ENCODE results near the gene TCEA3. TPM values are rescaled to one million over a fixed set of nuclear protein-coding genes. Genes with fewer than 3 reads are reported as not detected.

Gene TCEA3
- total and polyA plus RNA-seq, 2 experiments from 2014 or later: not detected

GRCh38 chr1:23354245-23354644 lies 70.3 kb downstream of the TCEA3 start:
- no peak overlapping the region for H3K4me2 ChIP-seq
- peaks cover 99% of the 10 kb centered on the region for H3K27me3 Mint-ChIP-seq (ENCODE audit: insufficient read depth, low read depth, poor library complexity)
- peaks cover 7% of the 10 kb centered on the region for H3K9me3 Mint-ChIP-seq
- H4K20me1 ChIP-seq (replicated peaks; ENCODE audit: insufficient read depth): peaks cover 40% of the 10 kb centered on the region
- no peak overlapping the region for H2AFZ ChIP-seq
- H3F3A ChIP-seq (replicated peaks; ENCODE audit: low read depth): 0 out of 2 replicates have a peak, but pooled peaks cover 3% of the 10 kb centered on the region
- H3K9me2 ChIP-seq (ENCODE audit: insufficient read depth): no peaks in the 10 kb centered on the region
- H3K4me3 Mint-ChIP-seq: no peak overlapping the region
- peaks cover 98% of the 10 kb centered on the region for H3K27me3 ChIP-seq (ENCODE audit: insufficient read depth)
- H3K4me3 ChIP-seq: no peak overlapping the region
- H3K79me2 ChIP-seq (replicated peaks; ENCODE audit: insufficient read depth): no peaks in the 10 kb centered on the region
- TF ChIP-seq ZNF114 (CRISPR knock-in tag; IDR thresholded peaks at IDR 0.05): no peak
- TF ChIP-seq CTCF (conservative IDR thresholded peaks at IDR 0.05; ENCODE audit: low read depth in 2 of 2): peak; percentile 15 to 39; a peak in 3 of 4 replicates
- DNase-seq (ENCODE audit: low spot score) (peak; percentile 31), ATAC-seq (no peak)
- no peaks in the 10 kb centered on the region for H3K4me1 ChIP-seq (ENCODE audit: insufficient read depth)
- H3K27ac ChIP-seq (ENCODE audit: low read depth): no peak overlapping the region
- no peaks in the 10 kb centered on the region for H3K36me3 Mint-ChIP-seq (ENCODE audit: low read depth)
- no peak overlapping the region for H3K27ac Mint-ChIP-seq
- H3K36me3 ChIP-seq (ENCODE audit: insufficient read depth): no peaks in the 10 kb centered on the region; the same call in 1 of the 2 replicates
- no peaks in the 10 kb centered on the region for H3K4me1 Mint-ChIP-seq

- Histone ChIP-seq H2AFZ (no peak overlapping the region), H3K4me2 (no peak overlapping the region), H3K27ac (ENCODE audit: low read depth) (no peak overlapping the region), H3K27me3 (ENCODE audit: insufficient read depth) (peaks cover 100% of the 10 kb centered on the region), H3F3A (replicated peaks; ENCODE audit: low read depth) (0 out of 2 replicates have a peak, but pooled peaks cover 3% of the 10 kb centered on the region), H4K20me1 (replicated peaks; ENCODE audit: insufficient read depth) (peaks cover 33% of the 10 kb centered on the region), H3K4me3 (no peak overlapping the region), H3K9me2 (ENCODE audit: insufficient read depth) (no peaks in the 10 kb centered on the region), H3K79me2 (replicated peaks; ENCODE audit: insufficient read depth) (no peaks in the 10 kb centered on the region), H3K4me1 (ENCODE audit: insufficient read depth) (no peaks in the 10 kb centered on the region), H3K36me3 (ENCODE audit: insufficient read depth) (no peaks in the 10 kb centered on the region)
- TF ChIP-seq ETS1 (IDR thresholded peaks at IDR 0.05) (no peak), ZNF462 (CRISPR knock-in tag; IDR thresholded peaks at IDR 0.05) (no peak), STAT1 (IDR thresholded peaks at IDR 0.05; ENCODE audit: unreplicated experiment) (no peak), POLR2AphosphoS5 (IDR thresholded peaks at IDR 0.05; ENCODE audit: low read depth) (no peak)
- Mint-ChIP-seq H3K4me1 (no peaks in the 10 kb centered on the region), H3K27ac (no peak overlapping the region), H3K27me3 (ENCODE audit: insufficient read depth, low read depth, poor library complexity) (peaks cover 97% of the 10 kb centered on the region), H3K9me3 (no peaks in the 10 kb centered on the region; the same call in 2 of the 3 replicates), H3K36me3 (ENCODE audit: low read depth) (no peaks in the 10 kb centered on the region), H3K4me3 (no peak overlapping the region)
- no peak for DNase-seq (ENCODE audit: low spot score)
- no peak for ATAC-seq
These were observed 72.4 kb downstream of the TCEA3 start for GRCh38 chr1:23352096-23352695.
